Astrocyte of the spinal cord (primary cell): ENCODE data around the gene PCGF6.
"Not testable (repeated sequence)": the region's sequence is repeated elsewhere in the genome, so short reads cannot be mapped to it uniquely, and the experiment has no call there.

ENCODE experiments used
- DNase-seq: peaks from one replicate; pipeline ENCODE4 v3.0.0; 2011; ENCODE audit warnings: low read depth, low spot score
- H3K4me3 ChIP-seq: 2 replicates; pipeline ENCODE4 v1.5.1; 2011; ENCODE audit warnings: low read depth, mild to moderate bottlenecking, low read length, moderate library complexity
- in situ Hi-C: cut with HindIII; loops from 2 replicates; pipeline ENCODE4 v1.10.0; 2017; ENCODE audit warnings: low sequenced_read_pairs
- TF ChIP-seq, protein P1 (sequence below): IDR thresholded peaks from 2 replicates; pipeline ENCODE4 v1.5.1; 2012; ENCODE audit warnings: low read depth, mild to moderate bottlenecking, low read length, inconsistent platforms

Gene PCGF6

DNA sequence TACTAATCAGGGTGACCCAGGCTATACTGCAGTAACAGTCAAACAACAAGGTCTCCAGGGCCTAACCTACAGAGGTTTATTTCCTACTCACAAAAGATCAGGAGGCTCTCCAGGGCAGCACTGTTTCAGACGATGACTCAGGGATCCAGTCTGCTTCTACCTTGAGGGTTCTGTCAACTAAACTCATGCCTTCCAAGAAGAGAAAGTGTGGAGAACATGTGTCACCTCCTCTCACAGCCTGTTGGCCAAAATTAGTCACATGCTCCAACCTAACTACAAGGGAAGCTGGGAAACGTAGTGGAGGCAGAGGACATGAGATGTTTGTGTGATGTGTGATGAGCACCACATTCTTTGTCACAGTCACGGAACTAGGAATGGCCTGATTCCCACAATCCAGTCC lies 88.7 kb downstream of the PCGF6 start:
- in situ Hi-C loops: no loop called here
- no peak for DNase-seq

DNA sequence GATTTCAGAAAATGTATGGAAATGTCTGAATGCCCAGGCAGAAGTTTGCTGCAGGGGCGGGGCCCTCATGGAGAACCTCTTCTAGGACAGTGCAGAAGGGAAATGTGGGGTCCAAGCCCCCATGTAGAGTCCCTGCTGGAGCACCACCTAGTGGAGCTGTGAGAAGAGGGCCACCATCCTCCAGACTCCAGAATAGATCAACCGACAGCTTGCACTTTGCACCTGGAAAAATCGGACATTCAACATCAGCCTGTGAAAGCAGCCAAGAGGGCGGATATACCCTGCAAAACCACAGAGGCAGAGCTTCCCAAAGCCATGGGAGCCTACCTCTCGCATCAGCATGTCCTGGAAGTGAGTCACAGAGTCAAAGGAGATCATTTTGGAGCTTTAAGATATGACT lies 91.0 kb downstream of the PCGF6 start:
- TF ChIP-seq, protein P1, sequence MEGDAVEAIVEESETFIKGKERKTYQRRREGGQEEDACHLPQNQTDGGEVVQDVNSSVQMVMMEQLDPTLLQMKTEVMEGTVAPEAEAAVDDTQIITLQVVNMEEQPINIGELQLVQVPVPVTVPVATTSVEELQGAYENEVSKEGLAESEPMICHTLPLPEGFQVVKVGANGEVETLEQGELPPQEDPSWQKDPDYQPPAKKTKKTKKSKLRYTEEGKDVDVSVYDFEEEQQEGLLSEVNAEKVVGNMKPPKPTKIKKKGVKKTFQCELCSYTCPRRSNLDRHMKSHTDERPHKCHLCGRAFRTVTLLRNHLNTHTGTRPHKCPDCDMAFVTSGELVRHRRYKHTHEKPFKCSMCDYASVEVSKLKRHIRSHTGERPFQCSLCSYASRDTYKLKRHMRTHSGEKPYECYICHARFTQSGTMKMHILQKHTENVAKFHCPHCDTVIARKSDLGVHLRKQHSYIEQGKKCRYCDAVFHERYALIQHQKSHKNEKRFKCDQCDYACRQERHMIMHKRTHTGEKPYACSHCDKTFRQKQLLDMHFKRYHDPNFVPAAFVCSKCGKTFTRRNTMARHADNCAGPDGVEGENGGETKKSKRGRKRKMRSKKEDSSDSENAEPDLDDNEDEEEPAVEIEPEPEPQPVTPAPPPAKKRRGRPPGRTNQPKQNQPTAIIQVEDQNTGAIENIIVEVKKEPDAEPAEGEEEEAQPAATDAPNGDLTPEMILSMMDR: no peak

More for the DNA sequence above, 88.7 kb downstream of the PCGF6 start:
- H3K4me3 ChIP-seq: no peak overlapping the region
- TF ChIP-seq, protein P1: no peak

DNA sequence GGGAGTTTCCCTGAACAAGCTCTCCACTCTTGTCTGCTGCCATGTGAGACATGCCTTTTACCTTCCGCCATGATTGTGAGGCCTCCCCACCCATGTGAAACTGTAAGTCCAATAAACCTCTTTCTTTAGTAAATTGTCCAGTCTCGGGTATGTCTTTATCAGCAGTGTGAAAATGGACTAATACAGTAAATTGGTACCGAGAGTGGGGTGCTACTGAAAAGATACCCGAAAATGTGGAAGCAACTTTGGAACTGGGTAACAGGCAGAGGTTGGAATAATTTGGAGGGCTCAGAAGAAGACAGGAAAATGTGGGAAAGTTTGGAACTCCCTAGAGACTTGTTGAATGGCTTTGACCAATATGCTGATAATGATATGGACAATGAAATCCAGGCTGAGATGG lies 92.0 kb downstream of the PCGF6 start:
- not testable (repeated sequence) for H3K4me3 ChIP-seq

More for the DNA sequence above, 91.0 kb downstream of the PCGF6 start:
- no peak overlapping the region for H3K4me3 ChIP-seq
- in situ Hi-C loops: no loop called here
- no peak for DNase-seq

DNA sequence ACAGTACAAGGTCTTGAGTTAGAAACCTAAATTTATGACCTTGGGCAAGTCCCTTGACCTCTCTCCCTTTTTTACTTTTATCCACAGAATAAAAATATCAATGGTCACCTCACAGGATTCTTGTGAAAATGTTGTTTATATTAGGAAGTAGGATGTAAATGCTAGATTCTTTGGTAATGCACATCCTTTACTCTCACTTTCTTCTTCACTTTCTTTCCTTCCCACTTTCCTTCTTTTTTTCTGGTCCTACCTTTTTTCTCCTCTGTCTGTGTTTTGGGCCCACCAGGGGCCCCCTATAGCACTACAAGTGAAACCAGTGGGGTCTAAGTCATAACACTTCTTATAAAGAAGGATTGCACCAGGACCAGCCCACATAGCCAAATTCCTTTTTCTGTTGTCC lies 93.1 kb downstream of the PCGF6 start:
- no peak for DNase-seq
- H3K4me3 ChIP-seq: no peak overlapping the region
- TF ChIP-seq, protein P1: no peak
- in situ Hi-C loops: no loop called here

More for the DNA sequence above, 92.0 kb downstream of the PCGF6 start:
- in situ Hi-C loops, DNase-seq: not testable (repeated sequence)

DNA sequence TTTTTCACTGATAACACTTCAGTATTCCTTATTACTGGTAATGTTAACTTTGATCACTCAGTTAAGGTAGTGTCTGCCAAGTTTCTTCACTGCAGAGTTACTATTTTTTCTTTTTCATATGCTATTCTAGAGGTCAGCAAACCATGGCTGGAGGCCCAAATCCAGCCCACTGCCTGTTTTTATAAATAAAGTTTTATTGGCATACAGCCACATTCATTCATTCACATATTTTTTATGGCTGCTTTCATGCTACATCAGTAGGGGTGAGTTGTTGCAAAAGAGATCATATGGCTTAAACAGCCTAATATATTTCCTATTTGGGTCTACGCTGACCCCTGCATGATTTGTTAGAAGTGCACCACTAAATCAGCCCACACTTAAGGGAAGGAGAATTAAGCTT lies 94.3 kb downstream of the PCGF6 start:
- TF ChIP-seq, protein P1: no peak
- no peak for DNase-seq
- in situ Hi-C loops: no loop called here
- H3K4me3 ChIP-seq: no peak overlapping the region

DNA sequence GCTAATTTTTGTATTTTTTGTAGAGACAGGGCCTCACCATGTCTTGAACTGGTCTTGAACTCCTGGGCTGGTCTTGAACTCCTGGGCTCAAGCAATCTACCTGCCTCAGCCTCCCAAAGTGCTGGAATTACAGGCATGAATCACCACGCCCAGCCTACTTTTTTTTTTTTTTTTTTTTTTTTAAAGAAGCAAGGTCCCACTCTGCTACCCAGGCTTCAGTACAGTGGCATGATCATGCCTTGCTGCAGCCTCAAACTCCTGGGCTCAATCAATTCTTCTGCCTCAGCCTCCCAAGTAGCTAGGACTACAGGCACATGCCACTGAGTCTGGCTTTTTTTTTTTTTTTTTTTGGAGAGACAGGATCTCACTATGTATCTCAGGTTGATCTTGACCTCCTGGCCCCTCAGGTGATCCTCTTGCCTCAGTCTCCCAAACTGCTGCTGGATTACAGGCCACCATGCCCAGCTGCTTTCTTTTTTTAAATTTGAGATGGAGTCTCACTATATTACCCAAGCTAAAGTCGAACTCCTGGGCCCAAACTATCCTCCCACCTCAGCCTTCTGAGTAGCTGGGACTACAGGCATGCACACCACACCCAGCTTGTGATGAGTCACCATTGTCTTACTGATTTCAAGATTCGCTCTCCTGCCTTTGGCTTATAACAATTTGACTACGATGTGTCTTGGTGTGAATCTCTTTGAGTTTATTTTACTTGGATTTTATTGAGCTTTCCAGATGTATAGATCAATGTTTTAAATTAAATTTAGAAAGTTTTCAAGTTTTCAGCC lies 96.2 kb downstream of the PCGF6 start:
- no peak for DNase-seq
- no peak overlapping the region for H3K4me3 ChIP-seq
- TF ChIP-seq, protein P1: no peak
- in situ Hi-C loops: no loop called here

DNA sequence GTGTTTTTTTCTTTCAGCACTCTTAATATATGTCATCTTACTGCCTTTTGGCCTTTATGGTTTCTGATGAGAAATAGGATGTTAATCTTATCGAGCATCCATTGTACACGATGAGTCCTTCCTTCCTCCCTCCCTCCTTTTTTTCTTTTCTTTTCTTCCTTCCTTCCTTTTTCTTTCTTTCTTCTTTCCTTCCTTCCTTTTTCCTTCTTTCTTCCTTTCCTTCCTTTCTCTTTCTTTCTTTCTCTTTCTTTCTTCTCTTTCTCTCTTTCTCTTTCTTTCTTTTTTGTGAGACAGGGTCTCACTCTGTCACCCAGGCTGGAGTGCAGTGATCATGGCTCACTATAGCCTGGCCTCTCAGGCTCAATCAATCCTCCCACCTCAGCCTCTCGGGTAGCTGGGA lies 96.8 kb downstream of the PCGF6 start:
- in situ Hi-C loops: no loop called here

More for the DNA sequence above, 96.8 kb downstream of the PCGF6 start:
- DNase-seq: no peak
- TF ChIP-seq, protein P1: no peak
- H3K4me3 ChIP-seq: no peak overlapping the region
